K562 (cell line): Measurements from ENCODE around the gene WDR3. TPM values are rescaled to one million over a fixed set of nuclear protein-coding genes. Genes with fewer than 3 reads are reported as not detected.

Source experiments
- BDP1 ChIP-seq: IDR thresholded peaks from 3 replicates; pipeline ENCODE4 v1.6.1; 2011; ENCODE audit not compliant: insufficient read length, insufficient read depth
- CAMTA2 ChIP-seq: fragments of 250-450 bp; sonication (Bioruptor Pico); conservative IDR thresholded peaks from 2 replicates; pipeline ENCODE4 v1.5.1; 2022
- CHCHD3 ChIP-seq: fragments of 250-450 bp; sonication (Bioruptor Pico); IDR thresholded peaks from 2 replicates; pipeline ENCODE4 v2.1.2; 2022; ENCODE audit warnings: mild to moderate bottlenecking
- CHD1 ChIP-seq: fragments of 200-600 bp; sonication (generic); IDR thresholded peaks from one replicate; pipeline ENCODE4 v1.6.1; 2012; ENCODE audit warnings: mild to moderate bottlenecking, moderate library complexity, low read length, inconsistent platforms
- E2F1 ChIP-seq: sonication (generic); formaldehyde crosslinking; IDR thresholded peaks from 2 replicates; pipeline ENCODE4 v1.8.1; 2023; ENCODE audit warnings: mild to moderate bottlenecking, missing genetic modification reagents, moderate library complexity
- ELF4 ChIP-seq: fragments of 450-650 bp; formaldehyde crosslinking; IDR thresholded peaks from 2 replicates; pipeline ENCODE4 v1.4.0; 2022; ENCODE audit warnings: missing genetic modification characterization
- FOXM1 ChIP-seq, 2 experiments: fragments of 450-650 bp in 1 of 2; sonication (generic) in 1 of 2; formaldehyde crosslinking in 1 of 2; IDR thresholded peaks; 2 replicates each; pipeline versions ENCODE4 v1.6.1 to v1.9.0; 2017 to 2022; ENCODE audit warnings: low read depth in 2 of 2, mild to moderate bottlenecking in 2 of 2, missing genetic modification reagents in 1 of 2, moderate library complexity in 1 of 2
- HDAC3 ChIP-seq: fragments of 450-650 bp; IDR thresholded peaks from 2 replicates; pipeline ENCODE4 v1.6.1; 2018; ENCODE audit warnings: borderline replicate concordance, mild to moderate bottlenecking, moderate library complexity; ENCODE audit not compliant: partially characterized antibody
- MCM5 ChIP-seq: fragments of 450-650 bp; IDR thresholded peaks from 2 replicates; pipeline ENCODE4 v1.6.1; 2016; ENCODE audit warnings: low read depth
- RCOR1 ChIP-seq, 2 experiments: IDR thresholded peaks; 2 replicates each; pipeline ENCODE4 v1.6.1; 2012; ENCODE audit warnings: low read depth in 2 of 2, low read length in 2 of 2, borderline replicate concordance in 1 of 2, improper control_type of control experiment in 1 of 2
- SIN3B ChIP-seq: fragments of 450-650 bp; IDR thresholded peaks from 2 replicates; pipeline ENCODE4 v1.6.1; 2017; ENCODE audit warnings: low read depth, mild to moderate bottlenecking, moderate library complexity
- SPI1 ChIP-seq: IDR thresholded peaks from 2 replicates; pipeline ENCODE4 v1.6.1; 2011; ENCODE audit warnings: low read depth, low read length, control low read depth, borderline replicate concordance
- THAP12 ChIP-seq: fragments of 250-450 bp; sonication (Bioruptor Pico); IDR thresholded peaks from 2 replicates; pipeline ENCODE4 v1.9.0; 2021; ENCODE audit warnings: mild to moderate bottlenecking, inconsistent platforms
- ZFP1 ChIP-seq: fragments of 450-650 bp; formaldehyde crosslinking; IDR thresholded peaks from 2 replicates; pipeline ENCODE4 v1.4.0; 2020; ENCODE audit warnings: mild to moderate bottlenecking, mixed read lengths
- ZNF584 ChIP-seq: fragments of 200-800 bp; sonication (Bioruptor generic); IDR thresholded peaks from 2 replicates; pipeline ENCODE4 v1.6.1; 2016; ENCODE audit warnings: low read depth, mild to moderate bottlenecking, missing genetic modification characterization, missing compliant biosample characterization
- polyA plus RNA-seq, 8 experiments: library from polyadenylated mRNA; depleted of rRNA in 4 of 8; stranded (reverse) in 5 of 8; unstranded in 3 of 8; fragments of >200 nt; fragmentation: Nextera tagmentation in 2 of 8; fragmentation: Illumina TruSeq in 1 of 8; extraction: Ambion mirVana in 2 of 8; extraction: Trizol in 1 of 8; gene quantifications; 2 replicates each; pipeline versions ENCODE4 v1.2.1 to v1.2.3, GENCODE V29; 2011 to 2014; ENCODE audit warnings: inconsistent platforms in 1 of 8, missing spikeins in 1 of 8
- total RNA-seq, 7 experiments: library from RNA; depleted of rRNA in 6 of 7; stranded (reverse); fragments of >200 nt in 6 of 7; fragmentation: Illumina TruSeq in 2 of 7; extraction: Trizol in 2 of 7; gene quantifications; 2 replicates each; pipeline versions ENCODE4 v1.2.1 to v1.2.3, GENCODE V29; 2011 to 2021; ENCODE audit warnings: low replicate concordance in 1 of 7
- TF ChIP-seq, protein P1 (sequence below): sonication (generic); formaldehyde crosslinking; IDR thresholded peaks from 2 replicates; pipeline ENCODE4 v1.8.1; 2023; ENCODE audit warnings: mild to moderate bottlenecking, missing genetic modification reagents
- TF ChIP-seq, protein P2 (sequence below): IDR thresholded peaks from 2 replicates; pipeline ENCODE4 v1.6.1; 2012; ENCODE audit warnings: low read depth, low read length, improper control_type of control experiment, borderline replicate concordance

The WDR3 gene
- total and polyA plus RNA-seq, 9 of the 15 experiments (the other 6 are each of a cell fraction or from before 2014, with no cell fraction given) = 40.6 to 122 (median 76.5) TPM

- TF ChIP-seq, protein P1, sequence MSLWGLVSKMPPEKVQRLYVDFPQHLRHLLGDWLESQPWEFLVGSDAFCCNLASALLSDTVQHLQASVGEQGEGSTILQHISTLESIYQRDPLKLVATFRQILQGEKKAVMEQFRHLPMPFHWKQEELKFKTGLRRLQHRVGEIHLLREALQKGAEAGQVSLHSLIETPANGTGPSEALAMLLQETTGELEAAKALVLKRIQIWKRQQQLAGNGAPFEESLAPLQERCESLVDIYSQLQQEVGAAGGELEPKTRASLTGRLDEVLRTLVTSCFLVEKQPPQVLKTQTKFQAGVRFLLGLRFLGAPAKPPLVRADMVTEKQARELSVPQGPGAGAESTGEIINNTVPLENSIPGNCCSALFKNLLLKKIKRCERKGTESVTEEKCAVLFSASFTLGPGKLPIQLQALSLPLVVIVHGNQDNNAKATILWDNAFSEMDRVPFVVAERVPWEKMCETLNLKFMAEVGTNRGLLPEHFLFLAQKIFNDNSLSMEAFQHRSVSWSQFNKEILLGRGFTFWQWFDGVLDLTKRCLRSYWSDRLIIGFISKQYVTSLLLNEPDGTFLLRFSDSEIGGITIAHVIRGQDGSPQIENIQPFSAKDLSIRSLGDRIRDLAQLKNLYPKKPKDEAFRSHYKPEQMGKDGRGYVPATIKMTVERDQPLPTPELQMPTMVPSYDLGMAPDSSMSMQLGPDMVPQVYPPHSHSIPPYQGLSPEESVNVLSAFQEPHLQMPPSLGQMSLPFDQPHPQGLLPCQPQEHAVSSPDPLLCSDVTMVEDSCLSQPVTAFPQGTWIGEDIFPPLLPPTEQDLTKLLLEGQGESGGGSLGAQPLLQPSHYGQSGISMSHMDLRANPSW (CRISPR knock-in tag) = peak; percentile 29
- TF ChIP-seq FOXM1 (IDR thresholded peaks at IDR 0.05; ENCODE audit: low read depth) (no peak), FOXM1 (CRISPR knock-in tag; IDR thresholded peaks at IDR 0.05; ENCODE audit: low read depth) (no peak; the same call in 1 of the 2 replicates), ZNF584 (no peak), BDP1 (no peak), HDAC3 (no peak), THAP12 (CRISPR knock-in tag) (no peak), ELF4 (peak; percentile 47; the same call in 1 of the 2 replicates), ZFP1 (CRISPR knock-in tag) (no peak), CHCHD3 (CRISPR knock-in tag) (no peak), MCM5 (no peak), CAMTA2 (CRISPR knock-in tag) (no peak), RCOR1 (IDR thresholded peaks at IDR 0.05; ENCODE audit: borderline replicate concordance in 1 of 2, low read depth in 2 of 2, low read length in 2 of 2) (0 out of 4 replicates have a peak, but pooled peaks have one; percentile 24 to 28), CHD1 (no peak), SPI1 (peak; percentile 64; the same call in 1 of the 2 replicates), E2F1 (CRISPR knock-in tag) (peak; percentile 47; the same call in 1 of the 2 replicates), SIN3B (peak; percentile 75; the same call in 1 of the 2 replicates)
- TF ChIP-seq, protein P2, sequence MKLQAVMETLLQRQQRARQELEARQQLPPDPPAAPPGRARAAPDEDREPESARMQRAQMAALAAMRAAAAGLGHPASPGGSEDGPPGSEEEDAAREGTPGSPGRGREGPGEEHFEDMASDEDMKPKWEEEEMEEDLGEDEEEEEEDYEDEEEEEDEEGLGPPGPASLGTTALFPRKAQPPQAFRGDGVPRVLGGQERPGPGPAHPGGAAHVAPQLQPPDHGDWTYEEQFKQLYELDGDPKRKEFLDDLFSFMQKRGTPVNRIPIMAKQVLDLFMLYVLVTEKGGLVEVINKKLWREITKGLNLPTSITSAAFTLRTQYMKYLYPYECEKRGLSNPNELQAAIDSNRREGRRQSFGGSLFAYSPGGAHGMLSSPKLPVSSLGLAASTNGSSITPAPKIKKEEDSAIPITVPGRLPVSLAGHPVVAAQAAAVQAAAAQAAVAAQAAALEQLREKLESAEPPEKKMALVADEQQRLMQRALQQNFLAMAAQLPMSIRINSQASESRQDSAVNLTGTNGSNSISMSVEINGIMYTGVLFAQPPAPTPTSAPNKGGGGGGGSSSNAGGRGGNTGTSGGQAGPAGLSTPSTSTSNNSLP = no peak
Observed at GRCh38 chr1:117929343-117930172, at the start of gene WDR3, which contains the start of gene GDAP2 (continued).
